Glomerular visceral epithelial cell (primary cell): ENCODE measurements around the gene SFXN1.

ENCODE experiments used
- DNase-seq: peaks from one replicate; pipeline ENCODE4 v3.0.0-alpha.2; 2016; ENCODE audit errors: extremely low spot score

Gene SFXN1

GRCh38 chr5:175573493-175574269 lies 95.3 kb downstream of the SFXN1 start:
- no peak for DNase-seq

- DNase-seq, result no peak
Measured at GRCh38 chr5:175575301-175575700, 96.9 kb downstream of the SFXN1 start.

GRCh38 chr5:175576096-175576495 lies 97.7 kb downstream of the SFXN1 start:
- no peak for DNase-seq

GRCh38 chr5:175576591-175576990 lies 98.2 kb downstream of the SFXN1 start:
- DNase-seq, result no peak
